ENCODE results near the gene CSRP2. TPM values are rescaled to one million over a fixed set of nuclear protein-coding genes. Genes with fewer than 3 reads are reported as not detected.

The CSRP2 gene
- polyA plus RNA-seq, 3 donors = 0.07 TPM; not detected in 2

DNA sequence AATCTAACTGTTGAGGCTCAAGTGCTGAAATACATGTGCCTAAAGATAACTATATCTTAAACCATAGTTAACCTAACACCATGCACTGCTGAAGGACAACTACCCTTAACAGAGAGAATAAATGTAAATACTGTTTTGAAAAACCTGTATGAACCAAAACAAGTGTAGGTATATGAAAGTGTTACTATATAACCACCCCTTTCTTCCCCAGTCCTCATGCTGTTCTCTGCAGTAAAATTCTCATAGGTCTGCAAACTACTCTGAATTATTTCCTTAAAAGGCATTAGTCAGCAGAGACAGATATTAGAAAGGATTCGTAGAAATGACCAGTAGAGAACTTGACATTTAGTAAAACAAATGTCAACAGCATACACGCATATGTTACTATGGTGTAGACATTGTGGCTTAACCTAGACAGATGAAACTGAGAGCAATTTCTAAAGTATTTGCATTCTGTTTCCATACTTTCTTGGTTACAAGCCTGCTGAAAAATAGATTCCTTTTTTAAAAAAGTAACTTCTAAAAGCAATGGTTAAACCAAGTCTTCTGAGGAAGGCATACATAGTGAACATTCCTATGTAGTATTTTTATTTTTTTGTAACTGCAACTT is 13.9 kb downstream of the CSRP2 start:
- Histone ChIP-seq H3K4me2 (replicated peaks; ENCODE audit: extremely low read depth, low read length, poor library complexity, severe bottlenecking) (no peak overlapping the region), H2AFZ (ENCODE audit: insufficient read depth, low read depth, low read length, poor library complexity, severe bottlenecking) (no peak overlapping the region), H3K27ac (ENCODE audit: low read depth in 1 of 2, low read length in 2 of 2) (no peak overlapping the region), H3K79me2 (ENCODE audit: insufficient read depth, low read length) (no peaks in the 10 kb centered on the region), H3K36me3 (replicated peaks in 1 of 2; ENCODE audit: control insufficient read depth in 1 of 2, insufficient read depth in 2 of 2, low read length in 2 of 2) (no peaks in the 10 kb centered on the region), H3K9me3 (replicated peaks in 1 of 2; ENCODE audit: control insufficient read depth in 1 of 2, insufficient read depth in 1 of 2, low read length in 2 of 2) (no peaks in the 10 kb centered on the region), H3K9ac (ENCODE audit: insufficient read depth, low read length, poor library complexity, severe bottlenecking) (no peak overlapping the region), H3K27me3 (ENCODE audit: control insufficient read depth in 2 of 2, insufficient read depth in 2 of 2, low read length in 2 of 2) (no peaks in the 10 kb centered on the region), H4K20me1 (ENCODE audit: insufficient read depth, low read length) (no peaks in the 10 kb centered on the region), H3K4me1 (ENCODE audit: control insufficient read depth in 1 of 2, insufficient read depth in 2 of 2, low read length in 2 of 2) (no peaks in the 10 kb centered on the region), H3K4me3 (replicated peaks in 1 of 3; ENCODE audit: low read depth in 2 of 3, low read length in 3 of 3) (no peak overlapping the region)
- TF ChIP-seq, protein P1, sequence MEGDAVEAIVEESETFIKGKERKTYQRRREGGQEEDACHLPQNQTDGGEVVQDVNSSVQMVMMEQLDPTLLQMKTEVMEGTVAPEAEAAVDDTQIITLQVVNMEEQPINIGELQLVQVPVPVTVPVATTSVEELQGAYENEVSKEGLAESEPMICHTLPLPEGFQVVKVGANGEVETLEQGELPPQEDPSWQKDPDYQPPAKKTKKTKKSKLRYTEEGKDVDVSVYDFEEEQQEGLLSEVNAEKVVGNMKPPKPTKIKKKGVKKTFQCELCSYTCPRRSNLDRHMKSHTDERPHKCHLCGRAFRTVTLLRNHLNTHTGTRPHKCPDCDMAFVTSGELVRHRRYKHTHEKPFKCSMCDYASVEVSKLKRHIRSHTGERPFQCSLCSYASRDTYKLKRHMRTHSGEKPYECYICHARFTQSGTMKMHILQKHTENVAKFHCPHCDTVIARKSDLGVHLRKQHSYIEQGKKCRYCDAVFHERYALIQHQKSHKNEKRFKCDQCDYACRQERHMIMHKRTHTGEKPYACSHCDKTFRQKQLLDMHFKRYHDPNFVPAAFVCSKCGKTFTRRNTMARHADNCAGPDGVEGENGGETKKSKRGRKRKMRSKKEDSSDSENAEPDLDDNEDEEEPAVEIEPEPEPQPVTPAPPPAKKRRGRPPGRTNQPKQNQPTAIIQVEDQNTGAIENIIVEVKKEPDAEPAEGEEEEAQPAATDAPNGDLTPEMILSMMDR (IDR thresholded peaks at IDR 0.05) = no peak
- no peak for DNase-seq
- Mint-ChIP-seq H3K36me3 (no peaks in the 10 kb centered on the region), H3K9me3 (no peaks in the 10 kb centered on the region), H3K27me3 (ENCODE audit: low read depth in 3 of 3) (peaks cover 0 to 3% (median 0%) of the 10 kb centered on the region in 3 donors), H3K4me3 (no peak overlapping the region), H3K27ac (no peak overlapping the region), H3K4me1 (no peaks in the 10 kb centered on the region)
- no CpG with 5 or more reads among the region's 2 CpGs for WGBS (ENCODE audit: insufficient coverage)
- intact Hi-C loops (cut with micrococcal nuclease) = no loop called here

DNA sequence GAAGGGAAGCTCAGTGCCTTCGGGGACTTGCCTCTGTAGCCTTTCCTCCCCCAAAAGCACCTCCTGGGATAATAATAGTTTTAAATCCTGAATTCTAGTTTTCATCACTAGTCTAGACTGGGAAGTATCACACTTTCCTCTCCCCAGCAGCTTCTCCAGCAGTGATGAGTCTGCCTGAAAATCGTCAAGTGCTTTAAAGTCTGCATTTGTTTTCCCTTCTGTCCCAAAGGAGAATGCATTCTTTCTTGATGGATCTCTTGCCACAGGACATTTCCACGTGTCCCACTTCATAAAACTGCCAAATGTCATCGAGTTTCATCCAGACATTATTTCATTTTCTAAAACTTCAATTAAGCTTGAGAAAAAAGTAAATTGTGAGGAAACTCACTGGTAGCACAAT is 15.0 kb downstream of the CSRP2 start:
- TF ChIP-seq, protein P1 (IDR thresholded peaks at IDR 0.05) = no peak
- no peak for DNase-seq
- no peaks in the 10 kb centered on the region for H3K4me1 Mint-ChIP-seq
- Histone ChIP-seq H3K4me3 (replicated peaks in 1 of 3; ENCODE audit: low read depth in 2 of 3, low read length in 3 of 3) (no peak overlapping the region), H2AFZ (ENCODE audit: insufficient read depth, low read depth, low read length, poor library complexity, severe bottlenecking) (no peak overlapping the region), H3K9ac (ENCODE audit: insufficient read depth, low read length, poor library complexity, severe bottlenecking) (no peak overlapping the region), H3K27me3 (ENCODE audit: control insufficient read depth in 2 of 2, insufficient read depth in 2 of 2, low read length in 2 of 2) (no peaks in the 10 kb centered on the region), H3K4me2 (replicated peaks; ENCODE audit: extremely low read depth, low read length, poor library complexity, severe bottlenecking) (no peak overlapping the region), H3K9me3 (replicated peaks in 1 of 2; ENCODE audit: control insufficient read depth in 1 of 2, insufficient read depth in 1 of 2, low read length in 2 of 2) (no peaks in the 10 kb centered on the region), H3K27ac (ENCODE audit: low read depth in 1 of 2, low read length in 2 of 2) (no peak overlapping the region), H3K4me1 (ENCODE audit: control insufficient read depth in 1 of 2, insufficient read depth in 2 of 2, low read length in 2 of 2) (no peaks in the 10 kb centered on the region), H3K36me3 (replicated peaks in 1 of 2; ENCODE audit: control insufficient read depth in 1 of 2, insufficient read depth in 2 of 2, low read length in 2 of 2) (no peaks in the 10 kb centered on the region), H3K79me2 (ENCODE audit: insufficient read depth, low read length) (no peaks in the 10 kb centered on the region), H4K20me1 (ENCODE audit: insufficient read depth, low read length) (no peaks in the 10 kb centered on the region)
- peaks cover 0 to 3% (median 0%) of the 10 kb centered on the region in 3 donors for H3K27me3 Mint-ChIP-seq (ENCODE audit: low read depth in 3 of 3)
- intact Hi-C loops (cut with micrococcal nuclease) = no loop called here
- H3K9me3 Mint-ChIP-seq = no peaks in the 10 kb centered on the region
- 100% methylated on average over 1 of the region's 4 CpGs for WGBS (ENCODE audit: insufficient coverage)
- H3K4me3 Mint-ChIP-seq = no peak overlapping the region
- H3K36me3 Mint-ChIP-seq = no peaks in the 10 kb centered on the region
- no peak overlapping the region for H3K27ac Mint-ChIP-seq
